A549 (cell line): Measurements from ENCODE around the gene GLTPD2. TPM values are rescaled to one million over a fixed set of nuclear protein-coding genes. Genes with fewer than 3 reads are reported as not detected.

Source experiments
- ATAC-seq, 2 experiments: fragments of 200-7000 bp in 1 of 2; fragments of >200 bp in 1 of 2; cut with Nextera tagmentation in 1 of 2; cut with Tn5 transposase in 1 of 2; 3 replicates each; pipeline versions ENCODE4 v1.8.0 to v1.9.1; 2018 to 2020; ENCODE audit warnings: mild to moderate bottlenecking in 1 of 2, moderate library complexity in 1 of 2
- CTCF ChIA-PET: fragments of 300-600 bp; sonication (Branson Sonifier 250); formaldehyde crosslinking; extraction: SDS; loops from one replicate; lab custom pipeline; 2021; ENCODE audit warnings: antibody characterized with exemption, inconsistent platforms; lab: Yijun Ruan, JAX
- POLR2A ChIA-PET: fragments of 350-600 bp; formaldehyde crosslinking; extraction: SDS; loops from one replicate; lab custom pipeline; 2021; ENCODE audit warnings: antibody characterized with exemption, inconsistent platforms; lab: Yijun Ruan, JAX
- DNase-seq, 2 experiments: peaks; one replicate each; pipeline versions ENCODE4 v3.0.0 to v3.0.0-alpha.2; 2011 to 2016; ENCODE audit warnings: low read depth in 1 of 2, low spot score in 1 of 2
- FAIRE-seq: peaks from 2 replicates; lab custom pipeline; 2011; peaks lifted over from hg19 to GRCh38; lab: Jason Lieb, UNC
- H3K27ac ChIP-seq, 2 experiments: fragments of >200 bp; sonication (Bioruptor Twin); formaldehyde crosslinking; 3 replicates each; pipeline ENCODE4 v1.5.1; 2016 to 2017
- H3K4me1 ChIP-seq: fragments of >200 bp; sonication (Bioruptor Twin); formaldehyde crosslinking; 3 replicates; pipeline ENCODE4 v1.6.1; 2016
- H3K4me2 ChIP-seq: fragments of >200 bp; sonication (Bioruptor Twin); formaldehyde crosslinking; 3 replicates; pipeline ENCODE4 v1.6.1; 2016
- H3K4me3 ChIP-seq: fragments of >200 bp; sonication (Bioruptor Twin); formaldehyde crosslinking; 3 replicates; pipeline ENCODE4 v1.5.1; 2016
- H3K9me3 ChIP-seq: fragments of >200 bp; sonication (Bioruptor Twin); formaldehyde crosslinking; 3 replicates; pipeline ENCODE4 v1.6.1; 2016
- BHLHE40 ChIP-seq: IDR thresholded peaks from 2 replicates; pipeline ENCODE4 v1.6.1; 2012; ENCODE audit warnings: low read depth, low read length, inconsistent platforms
- FOSB ChIP-seq: fragments of 250-450 bp; sonication (Bioruptor Pico); IDR thresholded peaks from 2 replicates; pipeline ENCODE4 v1.5.0; 2020; ENCODE audit warnings: mild to moderate bottlenecking, moderate library complexity
- FOSL2 ChIP-seq, 2 experiments: fragments of 450-650 bp in 1 of 2; fragments of >200 bp in 1 of 2; sonication (Bioruptor Twin) in 1 of 2; formaldehyde crosslinking; IDR thresholded peaks; 2 replicates each; pipeline versions ENCODE4 v1.5.0 to v1.6.1; 2016 to 2020; ENCODE audit warnings: mild to moderate bottlenecking in 1 of 2, moderate library complexity in 1 of 2
- HEYL ChIP-seq: fragments of 250-450 bp; sonication (Bioruptor Pico); IDR thresholded peaks from 2 replicates; pipeline ENCODE4 v1.8.0; 2021; ENCODE audit warnings: mild to moderate bottlenecking, moderate library complexity
- JUN ChIP-seq, 2 experiments: fragments of >200 bp; sonication (Bioruptor Twin); formaldehyde crosslinking; IDR thresholded peaks; 2 replicates in 1 of 2; 3 replicates in 1 of 2; pipeline ENCODE4 v1.6.1; 2016 to 2017
- JUNB ChIP-seq: fragments of >200 bp; sonication (Bioruptor Twin); formaldehyde crosslinking; IDR thresholded peaks from 2 replicates; pipeline ENCODE4 v1.6.1; 2016
- MYC ChIP-seq: IDR thresholded peaks from 2 replicates; pipeline ENCODE4 v1.6.1; 2012; ENCODE audit warnings: mild to moderate bottlenecking, inconsistent platforms, low read length, improper control_type of control experiment, borderline replicate concordance
- NFE2L2 ChIP-seq: fragments of 150-350 bp; conservative IDR thresholded peaks from 2 replicates; pipeline ENCODE4 v1.6.1; 2014; ENCODE audit warnings: low read length
- NPAS2 ChIP-seq: fragments of 250-450 bp; sonication (Bioruptor Pico); IDR thresholded peaks from 2 replicates; pipeline ENCODE4 v1.8.0; 2022; ENCODE audit warnings: mild to moderate bottlenecking, moderate library complexity, borderline replicate concordance
- NR3C1 ChIP-seq: fragments of >200 bp; sonication (Bioruptor Twin); formaldehyde crosslinking; IDR thresholded peaks from 3 replicates; pipeline ENCODE4 v1.6.1; 2017
- PHF8 ChIP-seq: fragments of 200-600 bp; sonication (generic); IDR thresholded peaks from 2 replicates; pipeline ENCODE4 v1.6.1; 2016; ENCODE audit warnings: low read depth, mild to moderate bottlenecking, antibody characterized with exemption, moderate library complexity, borderline replicate concordance
- POLR2A ChIP-seq: IDR thresholded peaks from 2 replicates; pipeline ENCODE4 v1.6.1; 2012; ENCODE audit warnings: mild to moderate bottlenecking, low read length
- POLR2AphosphoS2 ChIP-seq: conservative IDR thresholded peaks from 2 replicates; pipeline ENCODE4 v1.6.1; 2012; ENCODE audit warnings: low read length, improper control_type of control experiment, inconsistent platforms
- RAD21 ChIP-seq, 2 experiments: fragments of >200 bp in 1 of 2; sonication (Bioruptor Twin) in 1 of 2; formaldehyde crosslinking in 1 of 2; IDR thresholded peaks in 1 of 2; conservative IDR thresholded peaks in 1 of 2; 2 replicates in 1 of 2; 3 replicates in 1 of 2; pipeline ENCODE4 v1.6.1; 2012 to 2018; ENCODE audit warnings: inconsistent platforms in 1 of 2
- RFX5 ChIP-seq: fragments of 450-650 bp; IDR thresholded peaks from 2 replicates; pipeline ENCODE4 v1.7.1; 2014; ENCODE audit warnings: antibody characterized with exemption, mild to moderate bottlenecking, moderate library complexity
- ZFP36 ChIP-seq: fragments of 450-650 bp; IDR thresholded peaks from 2 replicates; pipeline ENCODE4 v1.6.1; 2014; ENCODE audit warnings: borderline replicate concordance; ENCODE audit not compliant: partially characterized antibody
- ZSCAN20 ChIP-seq: fragments of 250-450 bp; sonication (Bioruptor Pico); IDR thresholded peaks from 2 replicates; pipeline ENCODE4 v1.8.0; 2022; ENCODE audit warnings: mild to moderate bottlenecking, moderate library complexity
- WGBS: methylation state at CpG from one replicate; pipeline ENCODE4 v1.1.6; 2017; ENCODE audit errors: missing lambda C conversion rate; 5-methylcytosine and 5-hydroxymethylcytosine counted together
- polyA plus RNA-seq, 4 experiments: library from polyadenylated mRNA; depleted of rRNA in 3 of 4; stranded (reverse); fragments of >200 nt; fragmentation: RNase III in 1 of 4; extraction: RNeasy Plus Mini Kit Qiagen cat#74134 plus additional on column Dnase treatment in 1 of 4; gene quantifications; 2 replicates in 3 of 4; 3 replicates in 1 of 4; pipeline ENCODE4 v1.2.3, GENCODE V29; 2011 to 2017
- TF ChIP-seq, protein P1 (sequence below): fragments of 450-650 bp; IDR thresholded peaks from 2 replicates; pipeline ENCODE4 v1.6.1; 2014; ENCODE audit warnings: antibody characterized with exemption
- TF ChIP-seq, protein P2 (sequence below): IDR thresholded peaks from 2 replicates; pipeline ENCODE4 v1.6.1; 2012
- TF ChIP-seq, protein P3 (sequence below): fragments of 150-350 bp; IDR thresholded peaks from 2 replicates; pipeline ENCODE4 v1.6.1; 2014; ENCODE audit warnings: low read depth, mild to moderate bottlenecking, low read length
- TF ChIP-seq, protein P4 (sequence below): fragments of 250-450 bp; sonication (Bioruptor Pico); IDR thresholded peaks from 2 replicates; pipeline ENCODE4 v1.5.0; 2021; ENCODE audit warnings: mild to moderate bottlenecking, moderate library complexity, borderline replicate concordance

Gene GLTPD2
- polyA plus RNA-seq, 2 of the 4 experiments (the other 2 are of a cell fraction): not detected

DNA sequence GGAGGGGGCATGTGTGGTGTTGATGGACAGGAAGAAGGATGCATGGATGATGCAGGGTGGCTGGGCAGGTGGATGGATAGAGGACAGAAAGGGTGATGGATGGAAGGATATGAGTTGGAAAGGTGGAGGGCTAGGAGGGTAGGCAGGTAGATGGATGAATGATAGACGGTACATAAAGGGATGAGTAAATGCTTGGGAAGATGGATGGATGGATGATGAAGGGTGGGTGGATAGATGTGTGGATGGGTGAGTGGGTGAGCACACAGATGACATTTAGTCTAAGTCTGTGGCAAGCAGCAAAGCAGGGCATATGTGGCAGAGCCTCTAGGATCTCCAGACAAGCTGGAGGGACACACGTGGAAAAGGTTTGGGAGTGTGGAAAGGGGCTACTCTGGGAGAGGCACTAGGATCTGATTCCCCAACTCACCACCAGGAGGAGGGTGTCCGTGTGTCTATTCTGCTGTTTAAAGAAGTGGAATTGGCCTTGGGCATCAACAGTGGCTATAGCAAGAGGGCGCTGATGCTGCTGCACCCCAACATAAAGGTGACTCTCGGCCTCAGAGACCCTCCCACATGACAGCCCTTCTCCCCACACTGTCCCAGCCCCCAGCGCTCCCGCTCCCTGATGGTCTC, 26.4 kb downstream of the GLTPD2 start:
- ChIA-PET POLR2A (no interaction called here), CTCF (interaction anchor here (1.1 to 2.4 kb wide), 4 partner anchors 25 to 88 kb away, joined by 3 to 9 read pairs (median 4); partner anchors contain the start of gene CHRNE)
- H3K27ac ChIP-seq: no peak overlapping the region
- H3K4me2 ChIP-seq: no peak overlapping the region
- WGBS: 83% methylated on average over 7 of the region's 7 CpGs
- TF ChIP-seq HEYL (CRISPR knock-in tag) (no peak), ZFP36 (no peak), NR3C1 (no peak), NPAS2 (no peak), JUNB (no peak), PHF8 (no peak), NFE2L2 (no peak), POLR2AphosphoS2 (no peak), MYC (no peak), JUN (IDR thresholded peaks at IDR 0.05) (no peak), RAD21 (conservative IDR thresholded peaks at IDR 0.05 in 1 of 2, IDR thresholded peaks at IDR 0.05 in 1 of 2) (no peak)
- TF ChIP-seq, protein P1, sequence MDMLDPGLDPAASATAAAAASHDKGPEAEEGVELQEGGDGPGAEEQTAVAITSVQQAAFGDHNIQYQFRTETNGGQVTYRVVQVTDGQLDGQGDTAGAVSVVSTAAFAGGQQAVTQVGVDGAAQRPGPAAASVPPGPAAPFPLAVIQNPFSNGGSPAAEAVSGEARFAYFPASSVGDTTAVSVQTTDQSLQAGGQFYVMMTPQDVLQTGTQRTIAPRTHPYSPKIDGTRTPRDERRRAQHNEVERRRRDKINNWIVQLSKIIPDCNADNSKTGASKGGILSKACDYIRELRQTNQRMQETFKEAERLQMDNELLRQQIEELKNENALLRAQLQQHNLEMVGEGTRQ: no peak
- TF ChIP-seq, protein P2, sequence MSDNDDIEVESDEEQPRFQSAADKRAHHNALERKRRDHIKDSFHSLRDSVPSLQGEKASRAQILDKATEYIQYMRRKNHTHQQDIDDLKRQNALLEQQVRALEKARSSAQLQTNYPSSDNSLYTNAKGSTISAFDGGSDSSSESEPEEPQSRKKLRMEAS: no peak
- TF ChIP-seq, protein P3, sequence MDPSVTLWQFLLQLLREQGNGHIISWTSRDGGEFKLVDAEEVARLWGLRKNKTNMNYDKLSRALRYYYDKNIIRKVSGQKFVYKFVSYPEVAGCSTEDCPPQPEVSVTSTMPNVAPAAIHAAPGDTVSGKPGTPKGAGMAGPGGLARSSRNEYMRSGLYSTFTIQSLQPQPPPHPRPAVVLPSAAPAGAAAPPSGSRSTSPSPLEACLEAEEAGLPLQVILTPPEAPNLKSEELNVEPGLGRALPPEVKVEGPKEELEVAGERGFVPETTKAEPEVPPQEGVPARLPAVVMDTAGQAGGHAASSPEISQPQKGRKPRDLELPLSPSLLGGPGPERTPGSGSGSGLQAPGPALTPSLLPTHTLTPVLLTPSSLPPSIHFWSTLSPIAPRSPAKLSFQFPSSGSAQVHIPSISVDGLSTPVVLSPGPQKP: no peak
- no peaks in the 10 kb centered on the region for H3K4me1 ChIP-seq
- ATAC-seq: peak; percentile 62 to 81; a peak in 5 of 6 replicates
- DNase-seq: peak in 1 of 2 experiments; percentile 36
- H3K4me3 ChIP-seq: no peak overlapping the region
- no peak for FAIRE-seq
- H3K9me3 ChIP-seq: no peaks in the 10 kb centered on the region

DNA sequence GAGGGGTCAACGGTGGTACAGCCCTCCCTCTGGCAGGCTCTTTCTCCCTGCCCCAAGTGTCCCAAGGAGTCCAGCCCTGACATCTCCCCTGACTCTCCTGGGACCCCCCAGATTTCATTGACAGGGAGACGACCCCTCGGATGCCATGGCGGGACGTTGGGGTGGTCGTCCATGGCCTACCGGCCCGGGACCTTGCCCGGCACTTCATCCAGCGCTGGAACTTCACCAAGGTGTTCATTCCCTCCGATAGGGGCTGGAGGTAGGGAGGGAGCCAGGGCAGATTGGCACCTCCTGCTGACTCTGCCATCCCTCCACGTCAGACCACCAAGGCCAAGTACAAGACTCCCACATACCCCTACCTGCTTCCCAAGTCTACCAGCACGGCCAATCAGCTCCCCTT, 28.1 kb downstream of the GLTPD2 start:
- ChIA-PET POLR2A (no interaction called here), CTCF (interaction anchor here (0.7 to 2.4 kb wide), 3 partner anchors 27 to 62 kb away, joined by 3 to 9 read pairs (median 3); no protein-coding TSS in a partner anchor)
- TF ChIP-seq ZSCAN20 (CRISPR knock-in tag): no peak
- Histone ChIP-seq H3K4me2 (no peak overlapping the region), H3K4me3 (no peak overlapping the region), H3K4me1 (no peaks in the 10 kb centered on the region), H3K27ac (no peak overlapping the region), H3K9me3 (no peaks in the 10 kb centered on the region)
- FAIRE-seq: no peak
- 91% methylated on average over 13 of the region's 13 CpGs for WGBS
- DNase-seq: no peak
- ATAC-seq: no peak

DNA sequence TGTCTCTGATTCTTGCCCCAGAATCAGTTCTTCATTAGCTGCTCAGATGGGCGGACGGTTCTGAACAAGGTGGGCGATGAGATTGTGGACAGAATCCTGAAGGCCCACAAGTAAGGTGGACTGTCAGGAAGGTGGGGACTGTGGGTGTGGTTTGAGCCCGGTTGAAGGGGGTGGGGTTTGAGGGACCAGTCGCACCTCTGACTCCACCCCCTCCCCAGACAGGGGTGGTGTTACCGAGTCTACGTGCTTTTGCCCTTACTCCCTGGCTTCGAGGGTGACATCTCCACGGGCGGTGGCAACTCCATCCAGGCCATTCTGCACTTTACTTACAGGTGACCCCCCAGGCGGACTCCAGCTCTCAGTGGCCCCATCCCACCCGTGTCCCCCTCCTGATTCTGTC, 29.5 kb downstream of the GLTPD2 start:
- TF ChIP-seq, protein P4, sequence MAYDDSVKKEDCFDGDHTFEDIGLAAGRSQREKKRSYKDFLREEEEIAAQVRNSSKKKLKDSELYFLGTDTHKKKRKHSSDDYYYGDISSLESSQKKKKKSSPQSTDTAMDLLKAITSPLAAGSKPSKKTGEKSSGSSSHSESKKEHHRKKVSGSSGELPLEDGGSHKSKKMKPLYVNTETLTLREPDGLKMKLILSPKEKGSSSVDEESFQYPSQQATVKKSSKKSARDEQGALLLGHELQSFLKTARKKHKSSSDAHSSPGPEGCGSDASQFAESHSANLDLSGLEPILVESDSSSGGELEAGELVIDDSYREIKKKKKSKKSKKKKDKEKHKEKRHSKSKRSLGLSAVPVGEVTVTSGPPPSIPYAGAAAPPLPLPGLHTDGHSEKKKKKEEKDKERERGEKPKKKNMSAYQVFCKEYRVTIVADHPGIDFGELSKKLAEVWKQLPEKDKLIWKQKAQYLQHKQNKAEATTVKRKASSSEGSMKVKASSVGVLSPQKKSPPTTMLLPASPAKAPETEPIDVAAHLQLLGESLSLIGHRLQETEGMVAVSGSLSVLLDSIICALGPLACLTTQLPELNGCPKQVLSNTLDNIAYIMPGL (CRISPR knock-in tag): no peak
- TF ChIP-seq RFX5 (no peak), POLR2A (no peak), FOSB (CRISPR knock-in tag) (no peak), BHLHE40 (no peak), NR3C1 (no peak), ZSCAN20 (CRISPR knock-in tag) (no peak), FOSL2 (IDR thresholded peaks at IDR 0.05) (no peak), FOSL2 (CRISPR knock-in tag; IDR thresholded peaks at IDR 0.05) (no peak)
- TF ChIP-seq, protein P3: no peak
- TF ChIP-seq, protein P1: no peak
- CTCF ChIA-PET: interaction anchor here (0.6 to 1.6 kb wide), 2 partner anchors 28 to 65 kb away, joined by 3 to 10 read pairs; partner anchors contain the start of gene GLTPD2
- H3K4me3 ChIP-seq: no peak overlapping the region
- WGBS: 81% methylated on average over 12 of the region's 12 CpGs
- no peaks in the 10 kb centered on the region for H3K4me1 ChIP-seq
- no peak overlapping the region for H3K4me2 ChIP-seq
- ATAC-seq (peak in 1 of 2 experiments; percentile 51; a peak in 3 of 6 replicates), DNase-seq (no peak), FAIRE-seq (no peak)
- H3K27ac ChIP-seq: no peak overlapping the region
- POLR2A ChIA-PET: no interaction called here
- H3K9me3 ChIP-seq: no peaks in the 10 kb centered on the region
